Skeletal muscle satellite cell (primary cell): ENCODE measurements around the gene KRR1.
"Not testable (repeated sequence)": the region's sequence is repeated elsewhere in the genome, so short reads cannot be mapped to it uniquely, and the experiment has no call there.

Source experiments
- H3K27me3 ChIP-seq: 2 replicates; pipeline ENCODE4 v1.7.0; 2013; ENCODE audit warnings: low read length; ENCODE audit not compliant: control insufficient read depth, insufficient read depth
- H3K36me3 ChIP-seq: 2 replicates; pipeline ENCODE4 v1.7.0; 2013; ENCODE audit warnings: mild to moderate bottlenecking, control low read depth, low read length; ENCODE audit not compliant: insufficient read depth
- H3K4me1 ChIP-seq: 2 replicates; pipeline ENCODE4 v1.7.0; 2013; ENCODE audit warnings: low read length; ENCODE audit not compliant: control insufficient read depth, insufficient read depth
- H3K4me2 ChIP-seq: 2 replicates; pipeline ENCODE4 v1.7.0; 2013; ENCODE audit warnings: mild to moderate bottlenecking, low read length
- H3K4me3 ChIP-seq: 2 replicates; pipeline ENCODE4 v1.7.0; 2013; ENCODE audit warnings: low read length
- H3K9ac ChIP-seq: 2 replicates; pipeline ENCODE4 v1.7.0; 2013; ENCODE audit warnings: mild to moderate bottlenecking, low read depth, low read length, moderate library complexity
- H3K9me3 ChIP-seq: replicated peaks from 2 replicates; pipeline ENCODE4 v1.7.0; 2013; ENCODE audit warnings: mild to moderate bottlenecking, control low read depth, low read length

Gene KRR1

GRCh38 chr12:75521224-75521623, 9.8 kb upstream of the KRR1 start:
- H3K36me3 ChIP-seq, H3K9me3 ChIP-seq, H3K9ac ChIP-seq, H3K4me3 ChIP-seq, H3K4me2 ChIP-seq, H3K4me1 ChIP-seq, H3K27me3 ChIP-seq: not testable (repeated sequence)

DNA sequence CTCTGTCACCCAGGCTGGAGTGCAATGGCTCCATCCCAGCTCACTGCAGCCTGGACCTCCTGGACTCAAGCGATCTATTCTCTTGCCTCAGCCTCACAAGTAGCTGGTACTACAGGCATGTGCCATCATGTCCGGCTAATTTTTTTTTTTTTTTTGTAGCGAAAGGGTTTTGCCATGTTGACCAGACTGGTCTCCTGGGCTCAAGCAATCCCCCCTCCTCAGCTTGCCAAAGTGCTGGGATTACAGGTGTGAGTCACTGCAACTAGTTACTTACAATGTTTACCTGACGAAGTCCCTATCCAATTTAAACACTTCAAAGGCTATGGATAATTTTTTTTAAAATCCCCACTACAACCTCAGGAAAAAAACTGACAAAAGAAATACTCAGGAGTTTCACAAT, 1.8 kb downstream of the KRR1 start:
- peaks cover 22% of the 10 kb centered on the region for H3K4me1 ChIP-seq
- H3K27me3 ChIP-seq = no peaks in the 10 kb centered on the region
- peaks cover 9% of the 10 kb centered on the region for H3K36me3 ChIP-seq
- no peak overlapping the region for H3K4me3 ChIP-seq
- peak overlapping the region; percentile 86 for H3K4me2 ChIP-seq
- peak overlapping the region; percentile 89 for H3K9ac ChIP-seq
- no peaks in the 10 kb centered on the region for H3K9me3 ChIP-seq

GRCh38 chr12:75508159-75508558, 3.2 kb downstream of the KRR1 start:
- Histone ChIP-seq H3K9me3 (no peaks in the 10 kb centered on the region), H3K4me2 (no peak overlapping the region), H3K27me3 (no peaks in the 10 kb centered on the region), H3K4me3 (no peak overlapping the region), H3K9ac (no peak overlapping the region), H3K36me3 (peaks cover 23% of the 10 kb centered on the region), H3K4me1 (peaks cover 22% of the 10 kb centered on the region)

- no peak overlapping the region for H3K9ac ChIP-seq
- peaks cover 22% of the 10 kb centered on the region for H3K4me1 ChIP-seq
- no peak overlapping the region for H3K4me2 ChIP-seq
- H3K27me3 ChIP-seq = no peaks in the 10 kb centered on the region
- H3K9me3 ChIP-seq = no peaks in the 10 kb centered on the region
- peaks cover 33% of the 10 kb centered on the region for H3K36me3 ChIP-seq
- no peak overlapping the region for H3K4me3 ChIP-seq
Measured at GRCh38 chr12:75507086-75507485, 4.3 kb downstream of the KRR1 start.

GRCh38 chr12:75505706-75506312, 5.6 kb downstream of the KRR1 start:
- Histone ChIP-seq H3K36me3 (peaks cover 45% of the 10 kb centered on the region), H3K4me1 (peaks cover 18% of the 10 kb centered on the region)

GRCh38 chr12:75503866-75504265, 7.5 kb downstream of the KRR1 start:
- H3K36me3 ChIP-seq = peaks cover 58% of the 10 kb centered on the region
- H3K4me1 ChIP-seq = peaks cover 8% of the 10 kb centered on the region
- no peak overlapping the region for H3K4me3 ChIP-seq
- H3K9ac ChIP-seq = no peak overlapping the region
- H3K27me3 ChIP-seq = no peaks in the 10 kb centered on the region
- no peaks in the 10 kb centered on the region for H3K9me3 ChIP-seq
- H3K4me2 ChIP-seq = no peak overlapping the region

More at GRCh38 chr12:75505706-75506312, 5.6 kb downstream of the KRR1 start:
- H3K9me3 ChIP-seq = no peaks in the 10 kb centered on the region
- peak overlapping the region; percentile 28 for H3K9ac ChIP-seq
- no peak overlapping the region for H3K4me2 ChIP-seq
- no peaks in the 10 kb centered on the region for H3K27me3 ChIP-seq
- no peak overlapping the region for H3K4me3 ChIP-seq

GRCh38 chr12:75503459-75503858, 8.0 kb downstream of the KRR1 start:
- Histone ChIP-seq H3K4me1 (peaks cover 8% of the 10 kb centered on the region), H3K9ac (no peak overlapping the region), H3K9me3 (no peaks in the 10 kb centered on the region), H3K27me3 (no peaks in the 10 kb centered on the region), H3K4me3 (no peak overlapping the region), H3K36me3 (peaks cover 62% of the 10 kb centered on the region), H3K4me2 (no peak overlapping the region)

DNA sequence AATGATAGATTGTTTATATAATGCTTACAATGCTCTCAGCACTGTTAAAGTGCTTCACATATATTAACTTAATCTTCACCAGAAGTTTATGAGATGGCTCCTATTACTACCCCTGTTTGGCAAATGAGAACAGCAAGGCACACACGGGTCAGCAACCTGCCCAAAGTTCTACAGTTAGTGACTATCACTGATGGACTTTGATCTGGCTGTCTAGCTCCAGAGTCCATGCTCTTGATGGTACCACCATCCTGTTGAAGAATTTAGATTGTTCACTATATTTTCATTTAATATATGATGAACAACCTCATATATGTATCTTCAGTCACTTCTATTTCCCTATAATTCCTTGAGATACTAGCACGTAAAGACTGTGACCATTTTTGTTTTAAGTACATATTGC, 20.2 kb downstream of the KRR1 start:
- Histone ChIP-seq H3K4me1 (peaks cover 20% of the 10 kb centered on the region), H3K9ac (no peak overlapping the region), H3K36me3 (peaks cover 69% of the 10 kb centered on the region), H3K27me3 (no peaks in the 10 kb centered on the region), H3K9me3 (no peaks in the 10 kb centered on the region), H3K4me3 (no peak overlapping the region), H3K4me2 (no peak overlapping the region)

- Histone ChIP-seq H3K4me2 (peak overlapping the region; percentile 34), H3K27me3 (no peaks in the 10 kb centered on the region), H3K9me3 (no peaks in the 10 kb centered on the region), H3K36me3 (peaks cover 66% of the 10 kb centered on the region), H3K4me1 (peaks cover 26% of the 10 kb centered on the region), H3K9ac (peak overlapping the region; percentile 3), H3K4me3 (no peak overlapping the region)
Measured at GRCh38 chr12:75489613-75490210, 21.7 kb downstream of the KRR1 start.

DNA sequence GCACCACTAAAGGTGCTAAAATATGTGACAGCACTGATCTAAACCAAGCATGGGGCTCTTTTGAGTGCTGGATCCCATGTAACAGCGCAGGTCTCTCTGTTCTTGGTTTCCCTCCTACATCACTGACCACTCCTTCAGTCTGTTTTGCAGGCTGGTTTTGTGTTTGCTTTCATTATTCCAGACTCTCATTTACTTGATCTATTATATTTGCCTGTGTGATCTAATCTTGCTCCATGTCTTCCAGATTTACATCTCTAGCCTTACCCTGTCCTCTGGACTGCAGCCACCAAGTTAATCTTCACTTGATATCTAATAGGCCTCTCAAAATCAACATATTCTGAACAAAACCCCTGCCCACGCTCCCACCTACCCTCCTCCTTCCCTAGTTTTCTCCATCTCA, 22.2 kb downstream of the KRR1 start:
- peak overlapping the region; percentile 34 for H3K4me2 ChIP-seq
- H3K36me3 ChIP-seq = peaks cover 64% of the 10 kb centered on the region
- H3K9me3 ChIP-seq = no peaks in the 10 kb centered on the region
- peak overlapping the region; percentile 3 for H3K9ac ChIP-seq
- no peaks in the 10 kb centered on the region for H3K27me3 ChIP-seq
- H3K4me3 ChIP-seq = no peak overlapping the region
- peaks cover 30% of the 10 kb centered on the region for H3K4me1 ChIP-seq

DNA sequence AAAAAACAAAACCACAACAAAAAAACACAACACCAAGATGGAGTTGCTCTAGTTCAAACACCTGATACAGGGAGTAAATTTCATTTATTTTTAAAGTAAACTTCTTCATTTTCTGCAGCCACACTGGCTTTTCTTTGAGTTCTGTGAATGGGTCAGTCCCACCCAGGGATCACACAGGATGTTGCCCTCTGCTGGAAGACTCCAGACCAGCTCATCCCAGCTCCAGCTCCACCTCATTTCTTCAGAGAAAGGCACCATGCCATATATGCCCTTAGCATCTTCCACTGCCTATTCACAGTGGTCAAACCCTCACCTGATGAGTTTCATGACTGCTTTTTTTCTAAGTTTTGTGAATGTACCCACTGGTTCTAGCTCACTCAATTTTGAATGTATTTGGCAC, 22.9 kb downstream of the KRR1 start:
- Histone ChIP-seq H3K36me3 (peaks cover 64% of the 10 kb centered on the region), H3K9me3 (no peaks in the 10 kb centered on the region)

GRCh38 chr12:75487308-75487707, 24.1 kb downstream of the KRR1 start:
- Histone ChIP-seq H3K4me3 (no peak overlapping the region), H3K36me3 (peaks cover 65% of the 10 kb centered on the region), H3K27me3 (no peaks in the 10 kb centered on the region), H3K9me3 (no peaks in the 10 kb centered on the region), H3K4me2 (no peak overlapping the region), H3K4me1 (peaks cover 49% of the 10 kb centered on the region), H3K9ac (no peak overlapping the region)

More for the DNA sequence above, 22.9 kb downstream of the KRR1 start:
- Histone ChIP-seq H3K9ac (no peak overlapping the region), H3K4me1 (peaks cover 36% of the 10 kb centered on the region), H3K27me3 (no peaks in the 10 kb centered on the region), H3K4me3 (no peak overlapping the region), H3K4me2 (peak overlapping the region; percentile 34)
